Measurements from ENCODE around the gene TPK1.

Gene TPK1

GRCh38 chr7:144775749-144776148 lies 60.1 kb downstream of the TPK1 start:
- DNase-seq (ENCODE audit: insufficient read length) (no peak), FAIRE-seq (no peak)
- no peak for TF ChIP-seq POLR2AphosphoS5 (IDR thresholded peaks at IDR 0.05; ENCODE audit: low read depth, low read length)
- no peak for TF ChIP-seq TAF1 (IDR thresholded peaks at IDR 0.05; ENCODE audit: borderline replicate concordance, low read depth, low read length)
- no peak for TF ChIP-seq POLR2A (IDR thresholded peaks at IDR 0.05; ENCODE audit: low read depth, low read length)

- FAIRE-seq (no peak), DNase-seq (ENCODE audit: insufficient read length) (no peak)
- no peak for TF ChIP-seq POLR2A (IDR thresholded peaks at IDR 0.05; ENCODE audit: low read depth, low read length)
- TF ChIP-seq POLR2AphosphoS5 (IDR thresholded peaks at IDR 0.05; ENCODE audit: low read depth, low read length): no peak
- TF ChIP-seq TAF1 (IDR thresholded peaks at IDR 0.05; ENCODE audit: borderline replicate concordance, low read depth, low read length): no peak
These were observed 63.9 kb downstream of the TPK1 start for GRCh38 chr7:144771927-144772326.

GRCh38 chr7:144771174-144771573 lies 64.7 kb downstream of the TPK1 start:
- TF ChIP-seq POLR2AphosphoS5 (IDR thresholded peaks at IDR 0.05; ENCODE audit: low read depth, low read length) (no peak), POLR2A (IDR thresholded peaks at IDR 0.05; ENCODE audit: low read depth, low read length) (no peak), TAF1 (IDR thresholded peaks at IDR 0.05; ENCODE audit: borderline replicate concordance, low read depth, low read length) (no peak)
- DNase-seq (ENCODE audit: insufficient read length) (no peak), FAIRE-seq (no peak)

DNA sequence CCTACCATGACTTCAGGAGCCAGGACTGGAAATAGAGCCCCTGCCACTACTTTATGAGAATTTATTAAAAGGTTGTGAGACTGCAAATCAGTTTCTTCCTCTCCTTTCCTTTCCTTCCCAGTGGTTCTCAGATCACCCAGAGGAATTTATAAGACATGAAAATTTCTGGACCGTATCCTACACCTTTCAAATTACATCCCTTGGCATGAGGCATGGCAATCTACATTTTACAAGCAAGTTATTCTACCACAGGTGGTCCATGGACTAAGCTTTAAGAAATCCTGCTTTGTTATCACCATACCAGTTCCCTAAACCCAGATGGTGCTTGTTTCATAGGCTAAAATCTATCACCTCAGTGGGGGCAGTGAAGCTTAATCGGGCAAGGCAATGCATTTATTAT lies 66.5 kb downstream of the TPK1 start:
- DNase-seq (ENCODE audit: insufficient read length) (no peak), FAIRE-seq (no peak)
- TF ChIP-seq TAF1 (IDR thresholded peaks at IDR 0.05; ENCODE audit: borderline replicate concordance, low read depth, low read length) (no peak), POLR2A (IDR thresholded peaks at IDR 0.05; ENCODE audit: low read depth, low read length) (no peak), POLR2AphosphoS5 (IDR thresholded peaks at IDR 0.05; ENCODE audit: low read depth, low read length) (no peak)

GRCh38 chr7:144768633-144769032 lies 67.2 kb downstream of the TPK1 start:
- no peak for TF ChIP-seq TAF1 (IDR thresholded peaks at IDR 0.05; ENCODE audit: borderline replicate concordance, low read depth, low read length)
- no peak for TF ChIP-seq POLR2A (IDR thresholded peaks at IDR 0.05; ENCODE audit: low read depth, low read length)
- no peak for TF ChIP-seq POLR2AphosphoS5 (IDR thresholded peaks at IDR 0.05; ENCODE audit: low read depth, low read length)
- FAIRE-seq (no peak), DNase-seq (ENCODE audit: insufficient read length) (no peak)

DNA sequence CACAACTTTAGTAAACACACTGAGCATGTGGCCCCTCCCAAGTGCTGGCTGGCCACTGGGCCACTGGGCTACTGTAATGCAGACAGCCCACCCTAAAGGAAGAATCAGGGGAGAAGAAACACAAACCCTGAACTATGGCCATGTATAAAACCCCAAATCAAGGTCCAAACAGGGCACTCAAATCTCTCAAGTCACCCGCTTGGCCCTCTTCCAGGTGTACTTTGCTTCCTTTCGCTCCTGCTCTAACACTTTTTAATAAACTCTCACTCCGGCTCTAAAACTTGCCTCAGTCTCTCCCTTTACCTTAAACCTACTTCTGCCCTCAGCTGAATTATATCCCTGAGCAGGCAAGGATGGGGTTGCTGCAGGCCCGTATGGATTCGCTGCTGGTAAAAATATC lies 72.6 kb downstream of the TPK1 start:
- no peak for TF ChIP-seq POLR2AphosphoS5 (IDR thresholded peaks at IDR 0.05; ENCODE audit: low read depth, low read length)
- no peak for TF ChIP-seq POLR2A (IDR thresholded peaks at IDR 0.05; ENCODE audit: low read depth, low read length)
- TF ChIP-seq TAF1 (IDR thresholded peaks at IDR 0.05; ENCODE audit: borderline replicate concordance, low read depth, low read length): no peak
- no peak for FAIRE-seq
- no peak for DNase-seq (ENCODE audit: insufficient read length)

GRCh38 chr7:144762853-144763252 lies 73.0 kb downstream of the TPK1 start:
- no peak for TF ChIP-seq POLR2AphosphoS5 (IDR thresholded peaks at IDR 0.05; ENCODE audit: low read depth, low read length)
- no peak for TF ChIP-seq POLR2A (IDR thresholded peaks at IDR 0.05; ENCODE audit: low read depth, low read length)
- TF ChIP-seq TAF1 (IDR thresholded peaks at IDR 0.05; ENCODE audit: borderline replicate concordance, low read depth, low read length): no peak
- DNase-seq (ENCODE audit: insufficient read length) (no peak), FAIRE-seq (no peak)

DNA sequence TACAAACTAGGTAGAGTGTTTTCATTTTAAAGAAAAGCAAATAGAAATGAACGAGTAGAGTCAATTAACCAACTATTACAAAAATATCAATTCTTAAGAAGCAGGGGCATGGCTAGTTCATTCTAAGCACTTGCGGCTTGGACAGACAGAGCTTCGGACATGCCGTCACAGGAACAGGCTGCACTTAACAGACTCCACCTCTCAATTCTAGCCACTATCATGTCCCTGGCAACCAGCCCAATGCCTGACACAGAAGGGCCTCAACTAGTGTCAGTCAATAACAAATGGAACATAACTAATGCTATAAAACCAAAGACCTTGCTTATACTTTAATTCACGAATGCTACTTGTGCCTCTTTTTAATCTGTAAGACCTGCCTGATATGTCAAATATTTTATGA lies 74.4 kb downstream of the TPK1 start:
- no peak for DNase-seq (ENCODE audit: insufficient read length)
- no peak for FAIRE-seq
- TF ChIP-seq TAF1 (IDR thresholded peaks at IDR 0.05; ENCODE audit: borderline replicate concordance, low read depth, low read length): no peak
- TF ChIP-seq POLR2A (IDR thresholded peaks at IDR 0.05; ENCODE audit: low read depth, low read length): no peak
- TF ChIP-seq POLR2AphosphoS5 (IDR thresholded peaks at IDR 0.05; ENCODE audit: low read depth, low read length): no peak

- FAIRE-seq (no peak), DNase-seq (ENCODE audit: insufficient read length) (no peak)
- TF ChIP-seq TAF1 (IDR thresholded peaks at IDR 0.05; ENCODE audit: borderline replicate concordance, low read depth, low read length) (no peak), POLR2A (IDR thresholded peaks at IDR 0.05; ENCODE audit: low read depth, low read length) (no peak), POLR2AphosphoS5 (IDR thresholded peaks at IDR 0.05; ENCODE audit: low read depth, low read length) (no peak)
These were observed 76.2 kb downstream of the TPK1 start for GRCh38 chr7:144759653-144760052.

- DNase-seq (ENCODE audit: insufficient read length) (no peak), FAIRE-seq (no peak)
- TF ChIP-seq TAF1 (IDR thresholded peaks at IDR 0.05; ENCODE audit: borderline replicate concordance, low read depth, low read length) (no peak), POLR2A (IDR thresholded peaks at IDR 0.05; ENCODE audit: low read depth, low read length) (no peak)
These were observed 87.9 kb downstream of the TPK1 start for GRCh38 chr7:144747936-144748335.

- peak; percentile 85 for FAIRE-seq
These were observed 97.0 kb downstream of the TPK1 start for GRCh38 chr7:144738708-144739314.

DNA sequence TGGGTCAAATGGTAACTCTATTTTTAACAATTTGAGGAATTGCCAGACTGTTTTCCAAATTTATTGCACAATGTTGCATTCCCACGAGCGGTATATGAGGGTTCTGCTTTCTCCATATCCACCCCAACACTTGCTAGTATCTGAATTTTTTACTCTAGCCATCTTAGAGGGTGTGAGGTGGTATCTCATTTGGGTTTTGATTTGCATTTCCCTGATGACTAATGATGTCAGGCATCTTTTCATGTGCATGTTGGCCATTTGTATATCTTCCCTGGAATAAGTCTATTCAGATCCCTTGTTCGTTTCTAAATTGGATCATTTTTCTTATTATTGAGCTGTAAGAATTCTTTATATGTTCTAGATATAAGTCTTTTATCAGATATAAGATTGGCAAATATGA lies 97.7 kb downstream of the TPK1 start:
- DNase-seq (ENCODE audit: insufficient read length) (no peak), FAIRE-seq (no peak)
- TF ChIP-seq POLR2AphosphoS5 (IDR thresholded peaks at IDR 0.05; ENCODE audit: low read depth, low read length) (no peak), TAF1 (IDR thresholded peaks at IDR 0.05; ENCODE audit: borderline replicate concordance, low read depth, low read length) (no peak)

More at GRCh38 chr7:144738708-144739314, 97.0 kb downstream of the TPK1 start:
- no peak for DNase-seq (ENCODE audit: insufficient read length)
- TF ChIP-seq POLR2AphosphoS5 (IDR thresholded peaks at IDR 0.05; ENCODE audit: low read depth, low read length) (no peak), TAF1 (IDR thresholded peaks at IDR 0.05; ENCODE audit: borderline replicate concordance, low read depth, low read length) (no peak), POLR2A (IDR thresholded peaks at IDR 0.05; ENCODE audit: low read depth, low read length) (no peak)

Data from GM12892 (cell line).